ENCODE results near the gene SRR. TPM values are rescaled to one million over a fixed set of nuclear protein-coding genes. Genes with fewer than 3 reads are reported as not detected.

The SRR gene
- total RNA-seq, 1 donor from 2014 or later, result 17.6 TPM

- Mint-ChIP-seq H3K9me3 (no peaks in the 10 kb centered on the region), H3K27me3 (ENCODE audit: low read depth) (no peaks in the 10 kb centered on the region), H3K27ac (no peak overlapping the region), H3K36me3 (peaks cover 6% of the 10 kb centered on the region), H3K4me1 (peaks cover 2% of the 10 kb centered on the region), H3K4me3 (no peak overlapping the region)
- no peak for DNase-seq (ENCODE audit: low spot score in 2 of 2, unreplicated experiment in 2 of 2)
- no peak for TF ChIP-seq CTCF (IDR thresholded peaks at IDR 0.05; ENCODE audit: unreplicated experiment)
Measured at GRCh38 chr17:2363851-2364762, 60.4 kb downstream of the SRR start.

GRCh38 chr17:2364763-2365116, 61.0 kb downstream of the SRR start:
- no peak overlapping the region for H3K27ac Mint-ChIP-seq

GRCh38 chr17:2365132-2365531, 61.4 kb downstream of the SRR start:
- no peak for DNase-seq (ENCODE audit: low spot score in 2 of 2, unreplicated experiment in 2 of 2)
- no peak overlapping the region for H3K27ac Mint-ChIP-seq
- no peaks in the 10 kb centered on the region for H3K4me1 Mint-ChIP-seq
- peaks cover 6% of the 10 kb centered on the region for H3K36me3 Mint-ChIP-seq
- H3K9me3 Mint-ChIP-seq, result no peaks in the 10 kb centered on the region
- H3K27me3 Mint-ChIP-seq (ENCODE audit: low read depth), result no peaks in the 10 kb centered on the region
- H3K4me3 Mint-ChIP-seq, result no peak overlapping the region
- TF ChIP-seq CTCF (IDR thresholded peaks at IDR 0.05; ENCODE audit: unreplicated experiment), result no peak

More at GRCh38 chr17:2364763-2365116, 61.0 kb downstream of the SRR start:
- Mint-ChIP-seq H3K27me3 (ENCODE audit: low read depth) (no peaks in the 10 kb centered on the region), H3K4me1 (no peaks in the 10 kb centered on the region), H3K9me3 (no peaks in the 10 kb centered on the region), H3K36me3 (peaks cover 6% of the 10 kb centered on the region), H3K4me3 (no peak overlapping the region)
- DNase-seq (ENCODE audit: low spot score in 2 of 2, unreplicated experiment in 2 of 2), result no peak
- TF ChIP-seq CTCF (IDR thresholded peaks at IDR 0.05; ENCODE audit: unreplicated experiment), result no peak

GRCh38 chr17:2366747-2367494, 63.2 kb downstream of the SRR start:
- TF ChIP-seq CTCF (IDR thresholded peaks at IDR 0.05; ENCODE audit: unreplicated experiment), result no peak
- Mint-ChIP-seq H3K4me3 (no peak overlapping the region), H3K27ac (no peak overlapping the region)

GRCh38 chr17:2368359-2368758, 64.6 kb downstream of the SRR start:
- DNase-seq (ENCODE audit: low spot score in 2 of 2, unreplicated experiment in 2 of 2), result no peak
- Mint-ChIP-seq H3K27me3 (ENCODE audit: low read depth) (no peaks in the 10 kb centered on the region), H3K36me3 (peaks cover 2% of the 10 kb centered on the region), H3K4me3 (no peak overlapping the region), H3K9me3 (no peaks in the 10 kb centered on the region), H3K4me1 (no peaks in the 10 kb centered on the region), H3K27ac (no peak overlapping the region)
- no peak for TF ChIP-seq CTCF (IDR thresholded peaks at IDR 0.05; ENCODE audit: unreplicated experiment)

More at GRCh38 chr17:2366747-2367494, 63.2 kb downstream of the SRR start:
- Mint-ChIP-seq H3K4me1 (no peaks in the 10 kb centered on the region), H3K9me3 (no peaks in the 10 kb centered on the region), H3K36me3 (peaks cover 6% of the 10 kb centered on the region), H3K27me3 (ENCODE audit: low read depth) (no peaks in the 10 kb centered on the region)
- no peak for DNase-seq (ENCODE audit: low spot score in 2 of 2, unreplicated experiment in 2 of 2)
